Astrocyte of the cerebellum (primary cell): ENCODE measurements around the gene IFNA6.

Experiments
- DNase-seq: peaks from one replicate; pipeline ENCODE4 v3.0.0-alpha.2; 2011; ENCODE audit warnings: low read depth
- H3K4me3 ChIP-seq: 2 replicates; pipeline ENCODE4 v1.5.1; 2011; ENCODE audit warnings: mild to moderate bottlenecking, low read depth, low read length, moderate library complexity
- CTCF ChIP-seq: IDR thresholded peaks from 2 replicates; pipeline ENCODE4 v1.5.1; 2012; ENCODE audit warnings: low read length, low read depth, moderate library complexity, mild to moderate bottlenecking; ENCODE audit errors: missing control alignments
- in situ Hi-C: cut with HindIII; loops from 2 replicates; pipeline ENCODE4 v1.10.0; 2017; ENCODE audit warnings: low sequenced_read_pairs

Gene IFNA6

GRCh38 chr9:21348430-21348970, 2.2 kb downstream of the IFNA6 start:
- no peak overlapping the region for H3K4me3 ChIP-seq
- in situ Hi-C loops: loop anchor here (25.0 kb wide), 1 partner anchor 464 kb away; the partner anchor contains the start of gene MTAP
- no peak for TF ChIP-seq CTCF

GRCh38 chr9:21340735-21341134, 10.0 kb downstream of the IFNA6 start:
- DNase-seq: no peak
- in situ Hi-C loops: loop anchor here (25.0 kb wide), 1 partner anchor 472 kb away; the partner anchor contains the start of gene MTAP
- no peak overlapping the region for H3K4me3 ChIP-seq
- no peak for TF ChIP-seq CTCF

More at GRCh38 chr9:21348430-21348970, 2.2 kb downstream of the IFNA6 start:
- no peak for DNase-seq

- no peak for TF ChIP-seq CTCF
- in situ Hi-C loops: loop anchor here (25.0 kb wide), 1 partner anchor 476 kb away; the partner anchor contains the start of gene MTAP
- H3K4me3 ChIP-seq: no peak overlapping the region
- no peak for DNase-seq
Measured at GRCh38 chr9:21336457-21336856, 14.2 kb downstream of the IFNA6 start.

- in situ Hi-C loops: loop anchor here (5.0 to 25.0 kb wide), 2 partner anchors 67 to 477 kb away; partner anchors contain the start of gene MTAP
- TF ChIP-seq CTCF: no peak
Measured at GRCh38 chr9:21334701-21335632, 15.7 kb downstream of the IFNA6 start, which contains the start of gene KLHL9. Gene KLHL9 (minus strand): TSS chr9:21335404. CDS start chr9:21334859, 545 bp downstream.

GRCh38 chr9:21333226-21333625, 17.5 kb downstream of the IFNA6 start:
- in situ Hi-C loops: loop anchor here (5.0 to 25.0 kb wide), 2 partner anchors 69 to 479 kb away; partner anchors contain the start of gene MTAP
- H3K4me3 ChIP-seq: peak overlapping the region; percentile 67
- no peak for DNase-seq
- TF ChIP-seq CTCF: no peak

More at GRCh38 chr9:21334701-21335632, 15.7 kb downstream of the IFNA6 start, which contains the start of gene KLHL9:
- DNase-seq: peak; percentile 76
- peak within 1 kb of the TSS; percentile 67 for H3K4me3 ChIP-seq

- in situ Hi-C loops: loop anchor here (5.0 to 25.0 kb wide), 2 partner anchors 70 to 480 kb away; partner anchors contain the start of gene MTAP
- TF ChIP-seq CTCF: no peak
- H3K4me3 ChIP-seq: no peak overlapping the region
- DNase-seq: no peak
Measured at GRCh38 chr9:21331676-21332402, 18.8 kb downstream of the IFNA6 start.
